T-helper 17 cell (primary cell): Measurements from ENCODE around the gene OR10K1. TPM values are rescaled to one million over a fixed set of nuclear protein-coding genes. Genes with fewer than 3 reads are reported as not detected.

Experiments
- ATAC-seq: fragments of 150-1000 bp; cut with Tn5 transposase; 2 replicates; pipeline ENCODE4 v1.10.0; 2021; ENCODE audit warnings: mild to moderate bottlenecking, moderate library complexity
- DNase-seq, 3 donors: peaks; one replicate each; pipeline versions ENCODE4 v3.0.0 to v3.0.0-alpha.2; 2020 to 2021
- H3K9me3 ChIP-seq: one replicate; pipeline ENCODE4 v1.7.0; 2013; ENCODE audit warnings: low read length, mild to moderate bottlenecking; ENCODE audit not compliant: control insufficient read depth, poor library complexity, severe bottlenecking
- H3K27ac Mint-ChIP-seq: one replicate; pipeline ENCODE4 v1.8.0; 2022; ENCODE audit warnings: mild to moderate bottlenecking, moderate library complexity, mixed read lengths
- H3K27me3 Mint-ChIP-seq: one replicate; pipeline ENCODE4 v1.8.0; 2022; ENCODE audit warnings: mixed read lengths
- H3K36me3 Mint-ChIP-seq: one replicate; pipeline ENCODE4 v1.8.0; 2022; ENCODE audit warnings: low read depth, mixed read lengths
- H3K4me1 Mint-ChIP-seq: one replicate; pipeline ENCODE4 v1.8.0; 2022; ENCODE audit warnings: mild to moderate bottlenecking, mixed read lengths
- H3K4me3 Mint-ChIP-seq: one replicate; pipeline ENCODE4 v1.8.0; 2022; ENCODE audit warnings: mild to moderate bottlenecking, moderate library complexity, mixed read lengths
- total RNA-seq, 4 donors: library from RNA in 2 of 4; stranded (reverse) in 2 of 4; gene quantifications; one replicate each; pipeline ENCODE4 v1.2.3 and lab custom pipeline; 2022 to 2026

The OR10K1 gene
- total RNA-seq, 2 donors from 2014 or later = not detected

DNA sequence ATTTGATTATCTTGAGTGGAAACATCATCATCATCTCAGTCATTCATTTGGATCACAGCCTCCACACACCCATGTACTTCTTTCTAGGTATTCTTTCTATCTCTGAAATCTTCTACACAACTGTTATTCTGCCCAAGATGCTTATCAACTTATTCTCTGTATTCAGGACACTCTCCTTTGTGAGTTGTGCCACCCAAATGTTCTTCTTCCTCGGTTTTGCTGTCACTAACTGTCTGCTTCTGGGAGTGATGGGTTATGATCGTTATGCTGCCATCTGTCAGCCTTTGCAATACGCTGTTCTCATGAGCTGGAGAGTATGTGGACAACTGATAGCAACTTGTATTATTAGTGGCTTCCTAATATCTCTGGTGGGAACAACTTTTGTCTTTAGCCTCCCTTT lies 29.7 kb downstream of the OR10K1 start:
- no peak for DNase-seq
- no peaks in the 10 kb centered on the region for H3K36me3 Mint-ChIP-seq
- no peak overlapping the region for H3K27ac Mint-ChIP-seq
- H3K9me3 ChIP-seq = no peaks in the 10 kb centered on the region
- H3K4me1 Mint-ChIP-seq = peaks cover 3% of the 10 kb centered on the region
- peaks cover 65% of the 10 kb centered on the region for H3K27me3 Mint-ChIP-seq
- H3K4me3 Mint-ChIP-seq = no peak overlapping the region
- no peak for ATAC-seq

- Mint-ChIP-seq H3K27ac (no peak overlapping the region), H3K36me3 (no peaks in the 10 kb centered on the region), H3K4me3 (no peak overlapping the region), H3K27me3 (peaks cover 51% of the 10 kb centered on the region), H3K4me1 (peaks cover 5% of the 10 kb centered on the region)
- DNase-seq (no peak), ATAC-seq (no peak)
- H3K9me3 ChIP-seq = no peaks in the 10 kb centered on the region
Observed at GRCh38 chr1:158493054-158493453, 31.4 kb downstream of the OR10K1 start.

GRCh38 chr1:158494796-158495195 lies 33.2 kb downstream of the OR10K1 start:
- no peaks in the 10 kb centered on the region for H3K36me3 Mint-ChIP-seq
- ATAC-seq (no peak), DNase-seq (no peak)
- no peak overlapping the region for H3K27ac Mint-ChIP-seq
- H3K27me3 Mint-ChIP-seq = peaks cover 37% of the 10 kb centered on the region
- no peaks in the 10 kb centered on the region for H3K9me3 ChIP-seq
- H3K4me3 Mint-ChIP-seq = no peak overlapping the region
- peaks cover 5% of the 10 kb centered on the region for H3K4me1 Mint-ChIP-seq

GRCh38 chr1:158496374-158496773 lies 34.7 kb downstream of the OR10K1 start:
- H3K27ac Mint-ChIP-seq = no peak overlapping the region
- no peaks in the 10 kb centered on the region for H3K9me3 ChIP-seq
- H3K27me3 Mint-ChIP-seq = peaks cover 45% of the 10 kb centered on the region
- no peak for ATAC-seq
- no peak overlapping the region for H3K4me3 Mint-ChIP-seq
- H3K36me3 Mint-ChIP-seq = peaks cover 2% of the 10 kb centered on the region
- no peak for DNase-seq
- H3K4me1 Mint-ChIP-seq = peaks cover 5% of the 10 kb centered on the region

DNA sequence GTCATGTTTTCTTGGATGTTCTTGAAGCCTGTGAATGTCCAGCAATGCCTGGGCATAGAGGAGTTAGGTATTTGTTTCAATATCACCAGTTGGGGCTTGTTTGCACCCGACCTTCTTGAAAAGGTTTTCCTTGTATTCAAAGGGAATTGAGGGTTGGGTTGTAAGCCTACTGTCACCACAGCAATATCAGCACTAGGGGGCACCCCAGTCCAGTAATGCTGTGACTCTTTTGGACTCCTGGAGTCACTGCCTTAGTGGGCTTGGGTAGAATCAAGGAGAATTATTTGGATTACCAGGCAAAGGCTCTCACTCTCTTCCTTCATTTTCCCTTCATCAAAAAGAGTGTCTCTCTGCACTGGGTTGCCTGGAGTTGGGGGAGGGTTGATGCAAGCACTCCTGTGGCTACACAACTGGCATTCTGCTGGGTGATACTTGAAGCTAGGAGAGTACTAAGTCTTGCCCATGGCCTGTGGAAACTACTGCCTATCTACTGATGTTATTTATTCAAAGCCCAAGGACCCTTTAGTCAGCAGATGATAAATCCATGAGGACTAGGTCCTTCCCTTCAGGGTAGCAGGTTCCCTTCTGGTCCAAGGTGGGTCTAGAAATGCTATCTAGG lies 44.8 kb downstream of the OR10K1 start:
- ATAC-seq (no peak), DNase-seq (peak in 2 of 3 donors; percentile 10 to 15)
- H3K27ac Mint-ChIP-seq = no peak overlapping the region
- no peaks in the 10 kb centered on the region for H3K9me3 ChIP-seq
- H3K36me3 Mint-ChIP-seq = peaks cover 8% of the 10 kb centered on the region
- peaks cover 3% of the 10 kb centered on the region for H3K4me1 Mint-ChIP-seq
- H3K4me3 Mint-ChIP-seq = no peak overlapping the region
- peaks cover 47% of the 10 kb centered on the region for H3K27me3 Mint-ChIP-seq

- no peak overlapping the region for H3K27ac Mint-ChIP-seq
- DNase-seq = no peak
- no peak overlapping the region for H3K4me3 Mint-ChIP-seq
- H3K9me3 ChIP-seq = no peaks in the 10 kb centered on the region
- ATAC-seq = no peak
- H3K4me1 Mint-ChIP-seq = peaks cover 3% of the 10 kb centered on the region
- peaks cover 54% of the 10 kb centered on the region for H3K27me3 Mint-ChIP-seq
- H3K36me3 Mint-ChIP-seq = peaks cover 7% of the 10 kb centered on the region
Observed at GRCh38 chr1:158507511-158507910, 45.9 kb downstream of the OR10K1 start.

GRCh38 chr1:158509471-158510156 lies 48.0 kb downstream of the OR10K1 start:
- no peak for ATAC-seq
- no peak overlapping the region for H3K4me3 Mint-ChIP-seq
- H3K27me3 Mint-ChIP-seq = peaks cover 50% of the 10 kb centered on the region
- no peak overlapping the region for H3K27ac Mint-ChIP-seq
- H3K4me1 Mint-ChIP-seq = peaks cover 2% of the 10 kb centered on the region
- H3K9me3 ChIP-seq = no peaks in the 10 kb centered on the region
- no peak for DNase-seq
- H3K36me3 Mint-ChIP-seq = peaks cover 6% of the 10 kb centered on the region

DNA sequence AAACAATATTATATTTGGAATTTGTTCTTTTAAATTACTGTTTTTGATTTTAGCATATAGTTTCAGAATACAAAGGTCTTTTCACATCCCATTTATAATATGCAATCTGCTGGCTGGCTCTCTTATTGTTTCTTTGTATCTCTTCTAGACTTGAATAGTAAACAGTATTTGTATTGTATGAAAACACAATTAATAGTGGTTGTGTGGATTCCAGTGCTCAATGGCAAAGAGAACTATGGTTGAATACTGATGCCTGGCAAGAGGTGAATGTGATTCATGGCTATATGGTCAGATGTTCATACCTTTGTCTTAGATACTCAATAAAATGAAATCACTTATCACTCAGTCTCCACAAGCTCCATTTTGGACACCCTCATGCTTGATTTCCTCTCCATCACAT lies 55.3 kb downstream of the OR10K1 start:
- Mint-ChIP-seq H3K4me3 (no peak overlapping the region), H3K27ac (no peak overlapping the region), H3K27me3 (peaks cover 39% of the 10 kb centered on the region), H3K36me3 (peaks cover 4% of the 10 kb centered on the region), H3K4me1 (peaks cover 2% of the 10 kb centered on the region)
- no peak for ATAC-seq
- DNase-seq = no peak
- no peaks in the 10 kb centered on the region for H3K9me3 ChIP-seq

Other genes starting within 250 kb of the OR10K1 start
- gene CD1A, start 207.4 kb upstream of the OR10K1 start, total RNA-seq = not detected
- 1 to 10 TPM; 1.6 to 5.0 TPM for gene CD1C, start 171.9 kb upstream of the OR10K1 start, total RNA-seq
- gene CD1B, start 130.3 kb upstream of the OR10K1 start, total RNA-seq = not detected
- gene CD1E, start 107.9 kb upstream of the OR10K1 start, total RNA-seq = under 1 TPM in 1 of 2 donors, not detected in 1; 0.42 TPM
- gene OR10T2, start 62.4 kb upstream of the OR10K1 start, total RNA-seq = not detected
- gene OR10K2, start 35.6 kb upstream of the OR10K1 start, total RNA-seq = not detected
- gene OR10R2, start 10.4 kb downstream of the OR10K1 start, total RNA-seq = not detected
- not detected for gene OR6Y1, start 92.6 kb downstream of the OR10K1 start, total RNA-seq
- not detected for gene OR6P1, start 108.7 kb downstream of the OR10K1 start, total RNA-seq
- gene OR10X1, start 118.1 kb downstream of the OR10K1 start, total RNA-seq = not detected
- gene OR10Z1, start 143.4 kb downstream of the OR10K1 start, total RNA-seq = not detected
- gene SPTA1, start 224.9 kb downstream of the OR10K1 start, total RNA-seq = not detected
- gene OR6K2, start 238.8 kb downstream of the OR10K1 start, total RNA-seq = not detected